Stimulated activated CD8-positive, alpha-beta memory T cell treated with anti-CD3 and anti-CD28 coated beads, Interleukin-12 subunit alpha, Interleukin-12 subunit beta, amount 100 ng/mL, for 1 hour (primary cell): Measurements from ENCODE around the gene MRPL20.
"Not testable (repeated sequence)": the region's sequence is repeated elsewhere in the genome, so short reads cannot be mapped to it uniquely, and the experiment has no call there.

Source experiments
- DNase-seq: peaks from one replicate; pipeline ENCODE4 v3.0.0-alpha.2; 2020; ENCODE audit warnings: low read depth

Gene MRPL20

GRCh38 chr1:1385339-1385738, 21.8 kb downstream of the MRPL20 start:
- not testable (repeated sequence) for DNase-seq

GRCh38 chr1:1381294-1381693, 25.8 kb downstream of the MRPL20 start:
- DNase-seq, result no peak

DNA sequence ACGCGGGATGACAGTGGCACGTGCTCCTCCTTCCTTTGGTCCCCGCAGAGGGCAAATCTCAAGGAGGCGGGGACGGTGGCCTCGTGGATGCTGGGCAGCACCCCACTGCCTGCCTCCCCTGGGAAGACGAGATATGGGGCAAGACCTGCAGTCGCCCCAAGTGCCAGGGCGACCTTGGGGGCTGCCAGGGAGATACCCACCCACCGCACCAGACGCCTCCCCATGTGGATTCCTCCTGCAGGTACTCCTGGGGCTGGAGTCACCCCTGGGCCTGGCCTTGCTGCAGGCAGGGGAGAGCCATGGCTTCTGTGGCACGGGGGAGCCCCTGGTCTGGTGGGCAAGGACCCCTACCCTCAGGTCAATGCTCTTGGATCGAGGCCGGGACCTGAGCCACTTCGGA, 26.2 kb downstream of the MRPL20 start:
- no peak for DNase-seq

DNA sequence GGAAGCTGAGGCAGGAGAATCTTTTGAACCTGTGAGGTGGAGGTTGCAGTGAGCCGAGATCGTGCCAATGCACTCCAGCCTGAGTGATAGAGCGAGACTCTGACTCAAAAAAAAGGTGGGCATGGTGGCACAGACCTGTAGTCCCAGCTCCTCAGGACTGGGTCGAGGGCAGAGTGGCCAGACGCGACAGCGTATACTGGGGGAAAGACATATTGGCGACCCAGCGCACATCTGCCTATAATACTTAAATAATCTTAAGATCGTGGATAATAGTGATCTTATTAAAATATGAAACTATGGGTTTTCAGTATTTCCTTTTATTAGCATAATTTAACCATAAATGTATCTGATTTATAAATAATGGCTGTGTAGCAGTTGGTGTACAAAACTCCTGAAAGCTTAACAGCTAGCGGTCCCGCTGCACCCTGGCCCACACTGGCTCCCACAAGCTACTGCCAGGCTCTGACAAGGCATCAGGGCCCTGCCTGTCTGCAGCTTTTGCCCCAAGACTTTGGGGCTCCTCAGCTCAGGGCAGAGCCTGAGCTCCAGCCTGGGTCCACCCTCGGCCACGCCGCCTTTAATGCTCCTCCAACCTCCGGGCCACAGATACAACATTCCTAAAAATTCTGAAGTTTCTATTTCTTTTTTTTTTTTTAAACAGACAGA, 29.4 kb downstream of the MRPL20 start:
- DNase-seq, result no peak

- DNase-seq, result no peak
Observed at GRCh38 chr1:1376551-1377226, 30.4 kb downstream of the MRPL20 start.

GRCh38 chr1:1374929-1375662, 32.0 kb downstream of the MRPL20 start, which contains the start of gene AURKAIP1:
TSS of gene AURKAIP1 (minus strand) at chr1:1375207. CDS start at chr1:1374756, 451 bp downstream.
- DNase-seq, result peak; percentile 90

- DNase-seq, result no peak
Observed at GRCh38 chr1:1374589-1374928, 32.5 kb downstream of the MRPL20 start.

DNA sequence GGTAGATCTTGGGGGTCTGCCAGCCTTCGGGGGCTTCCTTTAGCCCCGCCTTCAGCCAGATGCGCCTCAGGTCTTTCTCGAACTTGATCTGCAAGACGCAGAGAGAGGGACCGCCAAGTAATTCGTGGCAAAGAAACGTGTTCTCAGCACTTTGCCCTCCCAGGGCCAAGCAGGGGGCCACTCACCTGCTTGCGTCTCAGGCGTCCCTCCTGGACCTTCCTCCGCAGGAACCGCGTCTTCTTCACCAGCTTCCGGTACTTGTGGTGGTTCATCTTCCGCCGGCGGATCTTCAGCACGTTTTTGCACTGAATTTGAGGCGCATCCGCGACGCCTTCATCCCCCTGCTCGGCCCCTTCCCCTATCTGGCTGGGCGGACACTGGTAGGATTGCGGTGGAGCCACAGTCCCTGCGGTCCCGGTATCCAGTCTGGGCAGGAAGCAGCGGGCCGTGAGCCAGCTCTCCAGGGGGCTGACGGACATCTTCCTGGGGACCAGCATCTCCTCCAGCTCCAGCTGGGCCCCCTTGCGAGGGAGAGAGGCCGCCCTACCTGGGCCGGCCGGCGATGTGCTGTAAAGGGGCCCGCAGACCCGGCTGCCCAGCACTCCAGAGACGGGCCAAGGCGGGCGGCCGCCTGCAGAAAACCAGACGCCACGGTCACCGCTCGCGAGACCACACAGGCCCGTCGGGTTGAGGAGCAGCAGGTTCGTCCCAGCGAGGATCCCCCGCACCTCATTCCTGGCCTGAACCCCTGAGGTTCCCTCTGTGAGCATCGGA, 33.1 kb downstream of the MRPL20 start:
- DNase-seq, result no peak

GRCh38 chr1:1373051-1373814, 33.9 kb downstream of the MRPL20 start:
- no peak for DNase-seq

DNA sequence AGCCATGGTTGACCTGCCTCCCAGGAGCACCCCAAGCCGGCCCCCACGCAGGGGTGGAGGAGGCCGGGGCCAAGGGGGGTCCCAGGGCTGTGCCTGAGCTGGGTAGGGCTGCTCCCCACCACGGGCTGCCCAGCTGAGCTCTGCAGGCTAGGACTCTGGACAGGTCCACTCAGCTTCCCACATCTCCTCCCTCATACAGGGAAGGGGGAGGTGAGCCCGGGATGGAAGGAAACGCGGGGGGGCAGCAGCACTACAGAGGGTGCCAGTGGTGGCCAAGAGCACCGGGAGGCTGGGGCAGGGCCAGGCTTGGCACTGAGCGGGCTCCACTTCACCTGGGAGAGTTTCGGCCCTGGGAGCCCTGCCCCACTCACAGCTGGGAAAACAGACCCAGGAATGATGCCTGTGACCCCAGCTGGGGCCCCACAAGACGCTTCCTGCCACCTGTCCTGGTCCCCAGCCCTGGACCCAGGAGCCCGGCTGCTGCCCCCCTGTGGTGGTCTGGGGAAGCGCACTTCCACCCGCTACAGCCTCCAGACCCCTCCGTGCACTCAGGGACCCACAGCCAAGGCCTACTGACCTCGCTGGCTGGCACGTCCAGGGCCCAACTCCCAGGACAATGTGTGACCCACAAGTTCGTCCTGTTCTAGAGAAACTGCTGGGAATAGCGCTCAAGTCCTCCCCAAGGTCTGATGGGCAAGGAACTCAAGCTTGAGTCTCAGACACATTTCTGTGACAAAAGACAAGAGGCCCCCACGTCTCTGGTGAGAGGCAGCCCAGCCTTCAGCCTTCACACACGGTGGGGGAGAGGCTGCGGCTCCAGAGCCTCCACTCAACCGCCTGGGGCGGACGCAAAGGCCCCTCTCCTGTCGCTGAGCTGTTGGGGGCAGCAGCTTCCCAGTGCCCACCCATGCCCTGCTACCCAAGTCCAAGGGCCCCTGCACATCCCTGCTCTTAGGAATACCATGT, 35.1 kb downstream of the MRPL20 start:
- DNase-seq, result peak; percentile 55

DNA sequence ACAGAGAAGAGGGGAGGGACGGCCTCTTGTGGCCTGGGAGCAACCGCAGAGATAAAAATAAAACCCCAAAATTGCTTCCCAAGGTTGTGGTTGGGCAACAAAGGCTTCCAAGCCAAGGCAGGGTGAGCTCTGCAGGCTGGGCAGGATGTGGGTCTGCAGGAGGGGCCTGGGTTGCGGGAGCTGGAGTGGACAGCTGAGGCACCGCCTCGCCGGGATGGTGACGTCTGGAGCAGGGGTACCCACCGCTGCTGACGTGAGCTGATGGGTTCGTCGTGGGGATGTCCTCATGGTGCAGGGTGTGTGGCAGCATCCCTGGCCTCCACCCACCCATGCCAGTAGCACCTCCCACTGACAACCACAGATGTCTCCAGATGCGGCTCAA, 35.7 kb downstream of the MRPL20 start:
- peak; percentile 34 for DNase-seq

DNA sequence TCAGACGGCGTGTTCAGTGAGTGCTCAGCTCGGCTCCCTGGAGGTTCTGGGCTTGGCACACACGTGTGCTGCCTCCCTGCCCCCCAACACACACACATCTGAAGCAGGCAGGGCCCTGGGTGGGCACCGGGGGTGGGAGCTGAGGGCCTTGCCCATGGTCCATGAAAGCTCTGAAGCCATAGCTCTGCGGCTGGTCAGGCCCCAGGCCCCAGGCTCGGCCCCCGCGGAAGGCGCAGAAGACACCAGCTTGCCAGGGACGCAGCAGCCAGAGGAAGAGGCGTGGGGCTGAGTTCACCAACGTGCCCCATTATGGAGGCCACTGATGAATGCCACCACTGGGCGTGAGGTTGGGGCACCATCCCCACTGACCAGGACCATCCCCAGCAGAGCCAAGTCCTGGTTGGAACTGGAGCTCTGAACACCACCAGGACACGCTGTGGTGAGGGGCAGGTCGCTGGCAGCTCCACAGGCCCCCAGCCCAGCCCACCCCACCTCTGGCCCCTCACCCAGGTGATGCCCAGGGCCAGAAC, 36.3 kb downstream of the MRPL20 start:
- no peak for DNase-seq

DNA sequence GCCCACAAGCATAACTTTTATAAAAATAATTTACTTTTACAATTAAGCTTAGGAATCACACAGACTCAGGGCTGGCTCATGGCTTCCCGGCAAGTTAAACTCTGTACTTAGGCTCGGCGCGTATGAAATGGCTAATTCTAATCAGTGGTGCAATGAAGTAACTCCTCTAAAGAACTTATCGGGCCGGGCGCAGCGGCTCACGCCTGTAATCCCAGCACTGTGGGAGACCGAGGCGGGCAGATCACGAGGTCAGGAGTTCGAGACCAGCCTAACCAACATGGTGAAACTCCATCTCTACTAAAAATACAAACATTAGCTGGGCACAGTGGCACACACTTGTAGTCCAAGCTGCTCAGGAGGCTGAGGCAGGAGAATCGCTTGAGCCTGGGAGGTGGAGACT, 37.0 kb downstream of the MRPL20 start:
- DNase-seq, result not testable (repeated sequence)

DNA sequence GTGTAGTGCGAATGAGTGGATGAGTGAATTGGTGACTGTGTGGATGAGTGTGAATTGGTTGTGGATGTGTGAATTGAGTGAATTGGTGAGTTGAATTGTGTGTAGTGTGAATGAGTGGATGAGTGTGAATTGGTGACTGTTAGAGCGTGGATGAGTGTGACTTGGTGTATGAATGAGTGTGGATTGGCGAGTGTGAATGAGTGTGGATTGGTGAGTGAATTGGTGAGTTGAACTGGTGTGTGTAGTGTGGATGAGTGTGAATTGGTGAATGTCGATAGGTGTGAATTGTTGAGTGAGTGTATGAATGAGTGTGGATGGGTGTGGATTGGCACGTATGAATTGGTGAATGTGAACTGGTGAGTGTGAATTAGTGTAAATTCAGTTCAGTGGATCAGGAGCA, 39.8 kb downstream of the MRPL20 start:
- DNase-seq, result no peak

GRCh38 chr1:1366699-1367066, 40.4 kb downstream of the MRPL20 start:
- DNase-seq, result no peak

- no peak for DNase-seq
Observed at GRCh38 chr1:1365875-1366698, 41.0 kb downstream of the MRPL20 start.

GRCh38 chr1:1364266-1364665, 42.8 kb downstream of the MRPL20 start:
- no peak for DNase-seq

DNA sequence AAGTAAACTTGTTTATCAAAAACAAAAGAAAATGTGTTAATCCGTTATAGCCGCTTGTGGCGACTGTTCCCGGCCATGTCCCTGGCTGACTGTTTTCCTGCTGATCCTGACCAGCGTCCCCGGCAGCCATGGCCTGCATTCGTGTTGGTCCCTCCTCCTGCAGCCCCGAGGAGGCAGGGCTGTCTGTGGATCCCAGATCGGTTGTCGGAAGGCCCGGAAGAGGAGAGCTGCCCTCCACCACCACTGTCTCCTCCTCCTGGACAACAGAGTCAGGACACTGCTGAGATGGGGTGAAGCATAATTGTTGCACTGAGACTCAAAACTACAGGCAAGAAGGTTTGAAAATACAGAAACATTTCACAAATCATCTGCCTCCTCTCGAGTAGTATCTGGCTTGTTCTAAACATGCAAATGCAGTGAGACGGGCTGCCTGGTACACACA, 45.1 kb downstream of the MRPL20 start:
- DNase-seq, result no peak

GRCh38 chr1:1361233-1361981, 45.7 kb downstream of the MRPL20 start:
- DNase-seq, result no peak
